A673 (cell line): ENCODE measurements around the gene ZNF695. TPM values are rescaled to one million over a fixed set of nuclear protein-coding genes. Genes with fewer than 3 reads are reported as not detected.

Source experiments
- total RNA-seq: library from RNA; stranded (reverse); gene quantifications from 2 replicates; pipeline ENCODE4 v1.2.3, GENCODE V29; 2021

The ZNF695 gene
- total RNA-seq, 1 experiment from 2014 or later = 14.1 TPM

Other genes with a start within 250 kb of the ZNF695 start
- 64.1 and 65.8 TPM in 2 replicates for gene AHCTF1, start 76.1 kb downstream of the ZNF695 start, total RNA-seq
- gene ZNF670, start 70.8 kb upstream of the ZNF695 start, total RNA-seq = 5.9 and 6.5 TPM in 2 replicates
- gene ZNF669, start 96.3 kb upstream of the ZNF695 start, total RNA-seq = 10.3 and 13.3 TPM in 2 replicates
- gene ZNF124, start 164.0 kb upstream of the ZNF695 start, total RNA-seq = 34.7 TPM in 2 replicates
- not detected in 2 replicates for gene VN1R5, start 248.0 kb upstream of the ZNF695 start, total RNA-seq